SHP77 (cell line): ENCODE measurements around the gene GH1.

Experiments
- DNase-seq, 2 experiments: peaks; one replicate each; lab custom pipeline; 2025; lab: John Stamatoyannopoulos, UW

Gene GH1

GRCh38 chr17:63944736-63945499 lies 26.3 kb upstream of the GH1 start:
- no peak for DNase-seq

GRCh38 chr17:63943745-63944144 lies 25.1 kb upstream of the GH1 start:
- DNase-seq, result no peak

- DNase-seq, result no peak
Measured at GRCh38 chr17:63942309-63942985, 23.8 kb upstream of the GH1 start.

- DNase-seq, result no peak
Measured at GRCh38 chr17:63941751-63942150, 23.1 kb upstream of the GH1 start.

GRCh38 chr17:63941162-63941561 lies 22.5 kb upstream of the GH1 start:
- DNase-seq, result no peak

GRCh38 chr17:63940584-63940983 lies 21.9 kb upstream of the GH1 start:
- DNase-seq, result no peak

GRCh38 chr17:63939884-63940283 lies 21.2 kb upstream of the GH1 start:
- no peak for DNase-seq

GRCh38 chr17:63939401-63939800 lies 20.8 kb upstream of the GH1 start:
- DNase-seq, result no peak

GRCh38 chr17:63937920-63938319 lies 19.3 kb upstream of the GH1 start:
- no peak for DNase-seq

- no peak for DNase-seq
Measured at GRCh38 chr17:63937319-63937718, 18.7 kb upstream of the GH1 start.

- DNase-seq, result no peak
Measured at GRCh38 chr17:63934183-63935112, 15.8 kb upstream of the GH1 start.

- DNase-seq, result no peak
Measured at GRCh38 chr17:63933598-63933997, 15.0 kb upstream of the GH1 start.

- DNase-seq, result no peak
Measured at GRCh38 chr17:63932721-63933120, 14.1 kb upstream of the GH1 start.

GRCh38 chr17:63931981-63932561 lies 13.4 kb upstream of the GH1 start, which contains the start of gene CD79B:
Gene CD79B, minus strand, starts transcription at chr17:63932331. Its CDS starts 70 bp downstream, at chr17:63932261.
- DNase-seq, result no peak

GRCh38 chr17:63930951-63931575 lies 12.4 kb upstream of the GH1 start:
- no peak for DNase-seq

- no peak for DNase-seq
Measured at GRCh38 chr17:63929860-63930766, 11.5 kb upstream of the GH1 start.

GRCh38 chr17:63928966-63929695 lies 10.5 kb upstream of the GH1 start:
- no peak for DNase-seq

GRCh38 chr17:63928172-63928666 lies 9.6 kb upstream of the GH1 start:
- no peak for DNase-seq

GRCh38 chr17:63927464-63928171 lies 9.0 kb upstream of the GH1 start:
- no peak for DNase-seq
